ENCODE measurements around the gene XPOT.
"Not testable (repeated sequence)": the region's sequence is repeated elsewhere in the genome, so short reads cannot be mapped to it uniquely, and the experiment has no call there.

The XPOT gene, protein sequence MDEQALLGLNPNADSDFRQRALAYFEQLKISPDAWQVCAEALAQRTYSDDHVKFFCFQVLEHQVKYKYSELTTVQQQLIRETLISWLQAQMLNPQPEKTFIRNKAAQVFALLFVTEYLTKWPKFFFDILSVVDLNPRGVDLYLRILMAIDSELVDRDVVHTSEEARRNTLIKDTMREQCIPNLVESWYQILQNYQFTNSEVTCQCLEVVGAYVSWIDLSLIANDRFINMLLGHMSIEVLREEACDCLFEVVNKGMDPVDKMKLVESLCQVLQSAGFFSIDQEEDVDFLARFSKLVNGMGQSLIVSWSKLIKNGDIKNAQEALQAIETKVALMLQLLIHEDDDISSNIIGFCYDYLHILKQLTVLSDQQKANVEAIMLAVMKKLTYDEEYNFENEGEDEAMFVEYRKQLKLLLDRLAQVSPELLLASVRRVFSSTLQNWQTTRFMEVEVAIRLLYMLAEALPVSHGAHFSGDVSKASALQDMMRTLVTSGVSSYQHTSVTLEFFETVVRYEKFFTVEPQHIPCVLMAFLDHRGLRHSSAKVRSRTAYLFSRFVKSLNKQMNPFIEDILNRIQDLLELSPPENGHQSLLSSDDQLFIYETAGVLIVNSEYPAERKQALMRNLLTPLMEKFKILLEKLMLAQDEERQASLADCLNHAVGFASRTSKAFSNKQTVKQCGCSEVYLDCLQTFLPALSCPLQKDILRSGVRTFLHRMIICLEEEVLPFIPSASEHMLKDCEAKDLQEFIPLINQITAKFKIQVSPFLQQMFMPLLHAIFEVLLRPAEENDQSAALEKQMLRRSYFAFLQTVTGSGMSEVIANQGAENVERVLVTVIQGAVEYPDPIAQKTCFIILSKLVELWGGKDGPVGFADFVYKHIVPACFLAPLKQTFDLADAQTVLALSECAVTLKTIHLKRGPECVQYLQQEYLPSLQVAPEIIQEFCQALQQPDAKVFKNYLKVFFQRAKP

DNA sequence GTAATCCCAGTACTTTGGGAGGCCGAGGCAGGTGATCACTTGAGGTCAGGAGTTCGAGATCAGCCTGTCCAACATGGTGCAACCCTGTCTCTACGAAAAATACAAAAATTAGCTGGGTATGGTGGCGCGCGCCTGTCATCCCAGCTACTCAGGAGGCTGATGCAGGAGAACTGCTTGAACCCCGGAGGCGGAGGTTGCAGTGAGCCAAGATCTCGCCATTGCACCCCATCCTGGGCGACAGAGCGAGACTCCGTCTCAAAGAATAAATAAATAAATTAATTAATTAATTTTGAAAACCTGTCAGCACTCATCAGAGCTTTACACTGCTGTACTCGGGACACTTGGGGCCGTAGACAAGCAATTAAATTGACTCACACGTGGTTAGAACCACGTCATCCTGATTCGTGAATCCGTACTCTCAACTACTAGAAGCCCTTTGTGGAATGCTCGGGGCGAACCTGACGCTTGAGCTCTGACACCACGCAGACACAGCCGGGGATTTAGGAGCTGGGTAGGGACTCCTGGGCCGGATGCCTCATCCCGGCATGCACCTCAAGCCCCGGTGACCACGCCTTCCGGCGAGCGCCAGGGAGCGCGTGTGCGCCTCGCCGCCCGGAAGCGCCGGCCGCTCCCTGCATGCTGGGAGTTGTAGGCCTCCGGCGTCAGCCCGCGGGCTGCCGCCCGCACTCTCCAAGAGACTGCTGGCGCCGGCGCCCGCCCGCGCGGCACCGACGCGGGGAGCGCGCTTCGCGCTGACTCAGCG is at the start of gene XPOT:
XPOT (plus strand) TSS at position 686 of the 763 bp plus-strand sequence. CDS start 5,644 bp downstream, outside the sequence.
- DNase-seq (ENCODE audit: extremely low read depth, low read depth) = peak; percentile 89
- TF ChIP-seq, protein P1, sequence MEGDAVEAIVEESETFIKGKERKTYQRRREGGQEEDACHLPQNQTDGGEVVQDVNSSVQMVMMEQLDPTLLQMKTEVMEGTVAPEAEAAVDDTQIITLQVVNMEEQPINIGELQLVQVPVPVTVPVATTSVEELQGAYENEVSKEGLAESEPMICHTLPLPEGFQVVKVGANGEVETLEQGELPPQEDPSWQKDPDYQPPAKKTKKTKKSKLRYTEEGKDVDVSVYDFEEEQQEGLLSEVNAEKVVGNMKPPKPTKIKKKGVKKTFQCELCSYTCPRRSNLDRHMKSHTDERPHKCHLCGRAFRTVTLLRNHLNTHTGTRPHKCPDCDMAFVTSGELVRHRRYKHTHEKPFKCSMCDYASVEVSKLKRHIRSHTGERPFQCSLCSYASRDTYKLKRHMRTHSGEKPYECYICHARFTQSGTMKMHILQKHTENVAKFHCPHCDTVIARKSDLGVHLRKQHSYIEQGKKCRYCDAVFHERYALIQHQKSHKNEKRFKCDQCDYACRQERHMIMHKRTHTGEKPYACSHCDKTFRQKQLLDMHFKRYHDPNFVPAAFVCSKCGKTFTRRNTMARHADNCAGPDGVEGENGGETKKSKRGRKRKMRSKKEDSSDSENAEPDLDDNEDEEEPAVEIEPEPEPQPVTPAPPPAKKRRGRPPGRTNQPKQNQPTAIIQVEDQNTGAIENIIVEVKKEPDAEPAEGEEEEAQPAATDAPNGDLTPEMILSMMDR (IDR thresholded peaks at IDR 0.05; ENCODE audit: low read depth, low read length, missing control alignments) = no peak
- peak within 1 kb of the TSS; percentile 73 for H3K4me3 ChIP-seq (replicated peaks; ENCODE audit: low read depth, low read length)

DNA sequence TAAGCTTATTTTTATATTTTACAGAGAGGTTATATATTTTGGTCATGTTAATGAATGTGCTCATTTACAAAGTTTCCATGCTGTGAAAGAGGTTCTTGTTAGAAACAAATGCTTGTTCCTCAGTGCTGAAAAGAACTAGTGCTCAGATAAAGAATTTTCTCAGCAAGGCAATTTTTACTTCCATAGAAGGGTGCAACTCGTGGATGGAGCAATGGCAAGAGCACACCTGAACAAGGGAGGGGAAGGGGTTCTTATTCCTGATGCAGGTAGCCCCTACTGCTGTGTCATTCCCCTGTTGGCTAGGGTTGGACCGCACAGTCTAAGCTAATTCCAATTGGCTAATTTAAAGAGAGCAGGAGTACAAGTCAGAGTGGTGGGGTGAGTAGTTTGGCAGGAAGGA is 48.0 kb upstream of the XPOT start:
- DNase-seq (ENCODE audit: extremely low read depth, low read depth); H3K4me3 ChIP-seq (replicated peaks; ENCODE audit: low read depth, low read length): not testable (repeated sequence)

DNA sequence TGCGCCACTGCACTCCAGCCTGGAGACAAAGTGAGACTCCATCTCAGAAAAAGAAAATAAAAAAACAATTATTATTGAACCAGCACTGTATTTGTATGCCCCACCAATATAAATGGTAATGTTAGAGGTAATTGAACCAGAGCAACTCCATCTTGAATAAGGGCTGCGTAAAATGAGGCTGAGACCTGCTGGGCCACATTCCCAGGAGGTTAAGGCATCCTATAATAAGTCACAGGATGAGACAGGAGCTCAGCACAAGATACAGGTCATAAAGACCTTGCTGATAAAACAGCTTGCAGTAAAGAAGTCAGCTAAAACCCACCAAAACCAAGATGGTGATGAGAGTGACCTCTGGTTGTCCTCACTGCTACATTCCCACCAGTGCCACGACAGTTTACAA is 43.0 kb upstream of the XPOT start:
- H3K4me3 ChIP-seq (replicated peaks; ENCODE audit: low read depth, low read length); DNase-seq (ENCODE audit: extremely low read depth, low read depth): not testable (repeated sequence)

DNA sequence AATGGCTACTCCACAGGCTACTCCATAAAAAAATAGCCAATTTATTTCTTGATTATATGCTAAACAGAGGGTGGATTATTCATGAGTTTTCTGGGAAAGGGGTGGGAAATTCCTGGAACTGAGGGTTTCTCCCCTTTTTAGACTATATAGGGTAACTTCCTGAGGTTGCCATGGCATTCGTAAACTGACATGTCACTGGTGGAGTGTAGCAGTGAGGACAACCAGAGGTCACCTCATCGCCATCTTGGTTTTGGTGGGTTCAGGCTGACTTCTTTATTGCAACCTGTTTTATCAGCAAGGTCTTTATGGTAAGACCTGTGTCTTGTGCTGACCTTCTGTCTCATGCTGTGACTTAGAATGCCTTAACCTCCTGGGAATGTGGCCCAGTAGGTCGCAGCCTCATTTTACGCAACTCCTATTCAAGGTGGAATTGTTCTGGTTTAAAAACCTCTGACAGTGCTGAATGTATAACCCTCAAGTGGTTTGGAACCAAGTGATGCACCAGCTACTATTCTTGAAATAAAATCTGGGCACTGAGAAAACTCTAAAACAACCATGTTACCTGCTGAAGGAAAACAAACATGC is 41.4 kb upstream of the XPOT start:
- TF ChIP-seq, protein P1 (IDR thresholded peaks at IDR 0.05; ENCODE audit: low read depth, low read length, missing control alignments) = no peak
- DNase-seq (ENCODE audit: extremely low read depth, low read depth) = no peak
- no peak overlapping the region for H3K4me3 ChIP-seq (replicated peaks; ENCODE audit: low read depth, low read length)

DNA sequence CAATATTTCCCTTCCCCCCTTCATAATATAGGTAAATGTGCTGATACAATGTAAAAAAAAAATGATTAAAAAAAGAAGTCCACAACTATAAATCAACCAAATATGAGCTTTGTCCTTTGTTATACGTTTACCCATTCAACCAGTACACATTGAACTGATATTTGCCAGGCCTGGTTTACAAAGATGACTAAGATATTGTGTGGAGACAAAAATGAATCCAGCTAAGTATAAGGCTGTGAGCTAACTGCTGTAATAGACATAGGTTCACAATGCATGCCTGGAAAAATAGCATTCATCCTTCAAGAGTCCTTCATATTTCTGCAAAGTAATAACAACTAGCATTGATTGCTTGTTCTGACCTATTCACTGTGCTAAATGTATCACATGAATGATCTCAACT is 20.5 kb upstream of the XPOT start:
- TF ChIP-seq, protein P1 (IDR thresholded peaks at IDR 0.05; ENCODE audit: low read depth, low read length, missing control alignments) = no peak
- no peak overlapping the region for H3K4me3 ChIP-seq (replicated peaks; ENCODE audit: low read depth, low read length)
- no peak for DNase-seq (ENCODE audit: extremely low read depth, low read depth)

DNA sequence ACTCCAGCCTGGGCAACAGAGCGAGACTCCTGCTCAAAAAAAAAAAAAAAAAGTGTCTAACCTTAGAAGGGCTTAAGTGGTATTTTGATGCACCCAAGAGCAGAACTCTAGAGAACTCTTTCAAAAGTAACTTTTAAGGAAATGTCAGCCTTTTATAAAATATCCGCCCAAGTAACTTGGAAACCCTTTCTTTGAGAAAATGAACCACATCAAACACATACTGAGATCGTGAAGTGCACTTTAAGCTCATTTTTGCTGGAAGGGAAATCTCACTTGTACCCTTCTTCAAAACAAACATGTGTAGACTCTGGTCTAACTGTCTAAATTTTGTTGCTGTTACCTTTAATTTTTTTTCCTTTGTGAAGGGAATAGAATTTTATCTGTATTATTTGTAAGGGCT is 19.2 kb upstream of the XPOT start:
- TF ChIP-seq, protein P1 (IDR thresholded peaks at IDR 0.05; ENCODE audit: low read depth, low read length, missing control alignments) = no peak
- DNase-seq (ENCODE audit: extremely low read depth, low read depth) = no peak
- no peak overlapping the region for H3K4me3 ChIP-seq (replicated peaks; ENCODE audit: low read depth, low read length)

DNA sequence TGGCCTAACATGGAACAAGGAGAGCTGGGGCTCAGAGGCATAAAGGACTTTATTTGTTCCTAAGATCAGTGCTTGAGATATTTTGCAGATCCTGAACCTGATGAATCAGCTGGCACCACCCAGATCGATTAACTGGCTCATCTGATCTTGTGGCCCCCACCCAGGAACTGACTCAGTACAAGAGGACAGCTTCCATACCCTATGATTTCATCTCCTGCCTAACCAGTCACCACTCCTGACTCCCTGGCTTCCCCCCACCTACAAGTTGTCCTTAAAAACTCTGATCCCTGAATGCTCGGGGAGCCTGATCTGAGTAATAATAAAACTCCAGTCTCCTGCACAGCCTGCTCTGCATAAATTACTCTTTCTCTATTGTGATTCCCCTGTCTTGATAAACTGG is 18.7 kb upstream of the XPOT start:
- TF ChIP-seq, protein P1 (IDR thresholded peaks at IDR 0.05; ENCODE audit: low read depth, low read length, missing control alignments) = no peak
- DNase-seq (ENCODE audit: extremely low read depth, low read depth) = no peak
- H3K4me3 ChIP-seq (replicated peaks; ENCODE audit: low read depth, low read length) = no peak overlapping the region

Data from HFF-Myc (cell line).